Measurements from ENCODE around the gene LACTB.

Gene LACTB

DNA sequence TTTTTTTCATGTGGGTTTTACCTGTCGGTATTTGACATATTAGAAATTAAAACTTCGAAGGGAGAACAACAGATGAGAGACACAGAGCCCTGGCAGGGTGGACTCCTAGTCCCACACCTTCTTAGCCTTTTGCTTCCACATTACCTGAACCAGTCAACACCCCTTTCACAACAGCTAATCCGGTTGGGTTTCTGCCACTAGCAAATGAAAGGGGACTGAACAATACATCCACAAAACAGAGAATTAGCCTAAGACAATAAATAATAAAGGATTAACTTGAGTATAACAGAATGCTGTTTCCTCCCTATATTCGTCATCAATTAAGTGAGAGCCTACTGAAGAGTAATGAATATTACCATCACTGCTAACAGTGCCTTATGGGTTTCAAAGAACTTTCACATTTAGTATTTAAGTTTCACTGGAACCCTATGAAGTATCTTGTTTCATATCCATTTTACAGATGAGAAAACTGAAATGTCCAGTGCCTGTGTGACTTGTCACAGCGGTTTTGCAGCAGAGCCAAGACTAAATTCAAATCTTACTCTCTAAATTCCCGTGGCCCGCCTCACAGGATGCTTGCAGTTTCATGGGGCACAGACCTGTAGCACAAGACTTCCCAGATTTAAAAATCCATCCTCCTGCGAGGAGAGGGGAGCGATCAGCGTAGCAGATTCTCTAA, 66.7 kb downstream of the LACTB start:
- TF ChIP-seq RARB (CRISPR knock-in tag; IDR thresholded peaks at IDR 0.05) (no peak), TOX (CRISPR knock-in tag; IDR thresholded peaks at IDR 0.05; ENCODE audit: borderline replicate concordance) (no peak), ZFP3 (CRISPR knock-in tag; IDR thresholded peaks at IDR 0.05) (no peak), ZNF8 (CRISPR knock-in tag; IDR thresholded peaks at IDR 0.05) (no peak), ZNF565 (CRISPR knock-in tag; conservative IDR thresholded peaks at IDR 0.05; ENCODE audit: low read depth) (no peak), CSDC2 (CRISPR knock-in tag; IDR thresholded peaks at IDR 0.05) (no peak), ZNF70 (CRISPR knock-in tag; IDR thresholded peaks at IDR 0.05) (no peak), CREB5 (CRISPR knock-in tag; IDR thresholded peaks at IDR 0.05; ENCODE audit: low read depth) (no peak), TCF4 (CRISPR knock-in tag; IDR thresholded peaks at IDR 0.05; ENCODE audit: borderline replicate concordance) (no peak), OSR1 (CRISPR knock-in tag; IDR thresholded peaks at IDR 0.05) (no peak), ISL1 (CRISPR knock-in tag; IDR thresholded peaks at IDR 0.05) (no peak), ZFP30 (CRISPR knock-in tag; IDR thresholded peaks at IDR 0.05) (no peak), ZC3H10 (CRISPR knock-in tag; IDR thresholded peaks at IDR 0.05) (no peak), PPARA (CRISPR knock-in tag; IDR thresholded peaks at IDR 0.05; ENCODE audit: borderline replicate concordance) (no peak), BACH2 (CRISPR knock-in tag; IDR thresholded peaks at IDR 0.05; ENCODE audit: borderline replicate concordance) (no peak), GLIS3 (CRISPR knock-in tag; IDR thresholded peaks at IDR 0.05) (no peak)
- TF ChIP-seq, protein P1, sequence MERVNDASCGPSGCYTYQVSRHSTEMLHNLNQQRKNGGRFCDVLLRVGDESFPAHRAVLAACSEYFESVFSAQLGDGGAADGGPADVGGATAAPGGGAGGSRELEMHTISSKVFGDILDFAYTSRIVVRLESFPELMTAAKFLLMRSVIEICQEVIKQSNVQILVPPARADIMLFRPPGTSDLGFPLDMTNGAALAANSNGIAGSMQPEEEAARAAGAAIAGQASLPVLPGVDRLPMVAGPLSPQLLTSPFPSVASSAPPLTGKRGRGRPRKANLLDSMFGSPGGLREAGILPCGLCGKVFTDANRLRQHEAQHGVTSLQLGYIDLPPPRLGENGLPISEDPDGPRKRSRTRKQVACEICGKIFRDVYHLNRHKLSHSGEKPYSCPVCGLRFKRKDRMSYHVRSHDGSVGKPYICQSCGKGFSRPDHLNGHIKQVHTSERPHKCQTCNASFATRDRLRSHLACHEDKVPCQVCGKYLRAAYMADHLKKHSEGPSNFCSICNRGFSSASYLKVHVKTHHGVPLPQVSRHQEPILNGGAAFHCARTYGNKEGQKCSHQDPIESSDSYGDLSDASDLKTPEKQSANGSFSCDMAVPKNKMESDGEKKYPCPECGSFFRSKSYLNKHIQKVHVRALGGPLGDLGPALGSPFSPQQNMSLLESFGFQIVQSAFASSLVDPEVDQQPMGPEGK (CRISPR knock-in tag; IDR thresholded peaks at IDR 0.05; ENCODE audit: borderline replicate concordance) = no peak
- TF ChIP-seq, protein P2, sequence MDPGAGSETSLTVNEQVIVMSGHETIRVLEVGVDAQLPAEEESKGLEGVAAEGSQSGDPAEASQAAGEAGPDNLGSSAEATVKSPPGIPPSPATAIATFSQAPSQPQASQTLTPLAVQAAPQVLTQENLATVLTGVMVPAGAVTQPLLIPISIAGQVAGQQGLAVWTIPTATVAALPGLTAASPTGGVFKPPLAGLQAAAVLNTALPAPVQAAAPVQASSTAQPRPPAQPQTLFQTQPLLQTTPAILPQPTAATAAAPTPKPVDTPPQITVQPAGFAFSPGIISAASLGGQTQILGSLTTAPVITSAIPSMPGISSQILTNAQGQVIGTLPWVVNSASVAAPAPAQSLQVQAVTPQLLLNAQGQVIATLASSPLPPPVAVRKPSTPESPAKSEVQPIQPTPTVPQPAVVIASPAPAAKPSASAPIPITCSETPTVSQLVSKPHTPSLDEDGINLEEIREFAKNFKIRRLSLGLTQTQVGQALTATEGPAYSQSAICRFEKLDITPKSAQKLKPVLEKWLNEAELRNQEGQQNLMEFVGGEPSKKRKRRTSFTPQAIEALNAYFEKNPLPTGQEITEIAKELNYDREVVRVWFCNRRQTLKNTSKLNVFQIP (CRISPR knock-in tag; IDR thresholded peaks at IDR 0.05; ENCODE audit: borderline replicate concordance, low read depth) = no peak
- TF ChIP-seq, protein P3, sequence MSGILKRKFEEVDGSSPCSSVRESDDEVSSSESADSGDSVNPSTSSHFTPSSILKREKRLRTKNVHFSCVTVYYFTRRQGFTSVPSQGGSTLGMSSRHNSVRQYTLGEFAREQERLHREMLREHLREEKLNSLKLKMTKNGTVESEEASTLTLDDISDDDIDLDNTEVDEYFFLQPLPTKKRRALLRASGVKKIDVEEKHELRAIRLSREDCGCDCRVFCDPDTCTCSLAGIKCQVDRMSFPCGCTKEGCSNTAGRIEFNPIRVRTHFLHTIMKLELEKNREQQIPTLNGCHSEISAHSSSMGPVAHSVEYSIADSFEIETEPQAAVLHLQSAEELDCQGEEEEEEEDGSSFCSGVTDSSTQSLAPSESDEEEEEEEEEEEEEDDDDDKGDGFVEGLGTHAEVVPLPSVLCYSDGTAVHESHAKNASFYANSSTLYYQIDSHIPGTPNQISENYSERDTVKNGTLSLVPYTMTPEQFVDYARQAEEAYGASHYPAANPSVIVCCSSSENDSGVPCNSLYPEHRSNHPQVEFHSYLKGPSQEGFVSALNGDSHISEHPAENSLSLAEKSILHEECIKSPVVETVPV (CRISPR knock-in tag; IDR thresholded peaks at IDR 0.05) = no peak
- no peak for ATAC-seq

- ATAC-seq = peak; percentile 98
- no peak for TF ChIP-seq GLIS3 (CRISPR knock-in tag; IDR thresholded peaks at IDR 0.05)
- no peak for TF ChIP-seq PPARA (CRISPR knock-in tag; IDR thresholded peaks at IDR 0.05; ENCODE audit: borderline replicate concordance)
- no peak for TF ChIP-seq SNAI2 (CRISPR knock-in tag; IDR thresholded peaks at IDR 0.05)
- TF ChIP-seq, protein P1 (CRISPR knock-in tag; IDR thresholded peaks at IDR 0.05; ENCODE audit: borderline replicate concordance) = no peak
- TF ChIP-seq CREB5 (CRISPR knock-in tag; IDR thresholded peaks at IDR 0.05; ENCODE audit: low read depth) = no peak
- no peak for TF ChIP-seq ZFP3 (CRISPR knock-in tag; IDR thresholded peaks at IDR 0.05)
- no peak for TF ChIP-seq ZFP30 (CRISPR knock-in tag; IDR thresholded peaks at IDR 0.05)
- TF ChIP-seq ISL1 (CRISPR knock-in tag; IDR thresholded peaks at IDR 0.05) = no peak
- no peak for TF ChIP-seq ZC3H10 (CRISPR knock-in tag; IDR thresholded peaks at IDR 0.05)
- TF ChIP-seq TCF4 (CRISPR knock-in tag; IDR thresholded peaks at IDR 0.05; ENCODE audit: borderline replicate concordance) = no peak
- no peak for TF ChIP-seq ZNF70 (CRISPR knock-in tag; IDR thresholded peaks at IDR 0.05)
- no peak for TF ChIP-seq BACH2 (CRISPR knock-in tag; IDR thresholded peaks at IDR 0.05; ENCODE audit: borderline replicate concordance)
- TF ChIP-seq ZNF565 (CRISPR knock-in tag; conservative IDR thresholded peaks at IDR 0.05; ENCODE audit: low read depth) = no peak
- TF ChIP-seq RARB (CRISPR knock-in tag; IDR thresholded peaks at IDR 0.05) = no peak
- no peak for TF ChIP-seq TSHZ2 (CRISPR knock-in tag; IDR thresholded peaks at IDR 0.05)
- no peak for TF ChIP-seq ARNTL (CRISPR knock-in tag; IDR thresholded peaks at IDR 0.05; ENCODE audit: borderline replicate concordance, low read depth)
- TF ChIP-seq ZNF8 (CRISPR knock-in tag; IDR thresholded peaks at IDR 0.05) = no peak
- no peak for TF ChIP-seq TOX (CRISPR knock-in tag; IDR thresholded peaks at IDR 0.05; ENCODE audit: borderline replicate concordance)
- no peak for TF ChIP-seq CSDC2 (CRISPR knock-in tag; IDR thresholded peaks at IDR 0.05)
These were observed 67.5 kb downstream of the LACTB start, which contains the start of gene RAB8B for GRCh38 chr15:63188926-63189871. Gene RAB8B, plus strand, starts transcription at chr15:63189606. Its CDS starts 19 bp downstream, at chr15:63189625.

All from SK-N-SH treated with all-trans-retinoic acid at 6 μM for 48 hours (cell line).